NCI-H187 treated with DMSO at 0.1 percent for 48 hours (cell line): ENCODE data around the gene CUTA.
"Not testable (repeated sequence)": the region's sequence is repeated elsewhere in the genome, so short reads cannot be mapped to it uniquely, and the experiment has no call there.

Experiments used
- DNase-seq: peaks from one replicate; lab custom pipeline; 2025; lab: John Stamatoyannopoulos, UW

Gene CUTA

DNA sequence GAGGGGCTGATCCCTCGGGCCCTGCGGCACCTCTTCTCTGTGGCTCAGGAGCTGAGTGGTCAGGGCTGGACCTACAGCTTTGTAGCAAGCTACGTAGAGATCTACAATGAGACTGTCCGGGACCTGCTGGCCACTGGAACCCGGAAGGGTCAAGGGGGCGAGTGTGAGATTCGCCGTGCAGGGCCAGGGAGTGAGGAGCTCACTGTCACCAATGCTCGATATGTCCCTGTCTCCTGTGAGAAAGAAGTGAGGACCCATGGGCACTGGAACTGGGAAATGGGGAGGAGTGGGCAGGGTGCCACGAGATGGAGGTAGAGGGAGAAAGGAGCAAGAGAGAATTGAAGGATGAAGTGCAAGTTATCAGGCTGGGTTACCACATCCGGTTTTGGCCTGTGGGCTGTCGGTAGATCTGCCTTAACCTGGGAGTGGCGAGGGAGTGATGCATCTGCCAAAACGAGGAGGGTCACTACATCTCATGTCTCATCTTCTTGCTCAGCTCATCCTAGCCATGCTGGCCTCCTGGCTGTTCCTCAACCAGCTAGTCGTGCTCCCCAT lies 12.4 kb downstream of the CUTA start:
- no peak for DNase-seq

DNA sequence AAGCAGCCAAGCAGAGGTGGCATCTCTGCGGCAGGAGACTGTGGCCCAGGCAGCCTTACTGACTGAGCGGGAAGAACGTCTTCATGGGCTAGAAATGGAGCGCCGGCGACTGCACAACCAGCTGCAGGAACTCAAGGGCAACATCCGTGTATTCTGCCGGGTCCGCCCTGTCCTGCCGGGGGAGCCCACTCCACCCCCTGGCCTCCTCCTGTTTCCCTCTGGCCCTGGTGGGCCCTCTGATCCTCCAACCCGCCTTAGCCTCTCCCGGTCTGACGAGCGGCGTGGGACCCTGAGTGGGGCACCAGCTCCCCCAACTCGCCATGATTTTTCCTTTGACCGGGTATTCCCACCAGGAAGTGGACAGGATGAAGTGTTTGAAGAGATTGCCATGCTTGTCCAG lies 13.0 kb downstream of the CUTA start:
- no peak for DNase-seq

DNA sequence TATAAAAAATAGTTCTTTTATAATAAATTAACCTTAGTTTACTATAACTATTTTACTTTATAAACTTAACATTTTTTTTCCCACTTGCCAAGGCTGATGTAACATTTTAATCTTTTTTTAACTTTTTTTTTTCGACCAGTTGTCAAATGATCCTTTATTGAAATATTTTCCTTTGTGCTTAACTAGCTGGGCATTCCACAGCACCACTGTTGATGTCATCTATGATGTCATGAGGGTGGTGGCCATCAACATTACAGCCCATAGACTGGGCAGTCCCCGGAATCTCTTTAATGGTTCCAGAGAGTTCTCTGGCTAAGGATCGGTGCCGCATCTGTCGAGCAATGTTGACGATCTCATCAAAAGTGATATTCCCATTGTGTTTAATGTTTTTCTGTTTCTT lies 18.0 kb downstream of the CUTA start:
- not testable (repeated sequence) for DNase-seq

DNA sequence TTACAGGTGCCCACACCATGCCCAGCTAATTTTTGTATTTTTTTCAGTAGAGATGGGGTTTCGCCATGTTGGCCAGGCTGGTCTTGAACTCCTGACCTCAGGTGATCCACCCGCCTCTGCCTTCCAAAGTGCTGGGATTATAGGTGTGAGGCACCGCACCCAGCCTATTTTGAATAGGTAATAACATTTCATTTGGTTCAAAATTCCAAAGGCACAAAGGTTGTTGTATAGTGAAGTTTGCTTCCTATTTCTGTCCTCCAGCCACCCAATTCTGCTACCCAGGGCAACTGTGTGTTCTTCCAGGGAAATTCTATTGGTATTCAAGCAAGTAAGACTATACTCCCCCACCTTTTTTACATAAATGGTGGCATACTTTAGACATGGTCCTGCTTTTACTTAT lies 19.3 kb downstream of the CUTA start:
- not testable (repeated sequence) for DNase-seq

DNA sequence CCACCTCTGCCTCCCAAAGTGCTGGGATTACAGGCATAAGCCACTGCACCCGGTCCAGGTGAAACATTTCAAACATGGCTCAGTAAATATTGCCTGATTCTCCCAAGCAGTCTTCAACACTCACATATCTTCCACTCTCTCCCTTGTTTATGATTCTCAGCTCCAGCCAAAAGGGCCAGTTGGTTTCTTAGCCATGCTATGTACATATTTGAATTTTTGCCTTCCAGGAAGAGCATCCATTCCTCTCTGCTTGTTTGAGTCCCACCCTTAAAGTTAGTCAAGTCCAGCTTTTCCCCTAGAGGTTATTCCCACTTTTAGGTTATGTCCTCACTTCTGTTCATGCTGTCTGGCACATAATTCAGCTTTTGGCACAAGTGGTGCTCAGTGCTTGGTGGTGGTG lies 20.4 kb downstream of the CUTA start:
- no peak for DNase-seq

DNA sequence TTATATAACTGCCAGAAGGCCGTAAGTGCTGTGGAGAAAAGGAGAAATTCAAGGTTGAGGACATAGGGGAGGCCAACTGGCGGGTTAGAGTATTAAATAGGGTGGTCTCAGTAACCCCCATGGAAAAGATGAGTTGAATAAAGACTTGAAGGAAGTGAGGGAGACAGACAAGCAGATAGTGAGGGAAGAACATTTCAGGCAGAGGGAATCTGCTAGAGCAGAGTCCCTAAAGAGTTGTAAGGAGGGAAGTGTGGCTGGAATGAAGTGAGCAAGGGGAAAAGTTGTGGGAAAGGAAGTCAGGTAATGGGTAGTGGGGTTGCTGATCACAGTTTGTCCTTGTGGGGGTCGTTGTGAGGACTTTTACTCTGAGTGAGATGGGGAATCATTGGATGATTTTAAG lies 24.9 kb downstream of the CUTA start:
- DNase-seq = no peak

DNA sequence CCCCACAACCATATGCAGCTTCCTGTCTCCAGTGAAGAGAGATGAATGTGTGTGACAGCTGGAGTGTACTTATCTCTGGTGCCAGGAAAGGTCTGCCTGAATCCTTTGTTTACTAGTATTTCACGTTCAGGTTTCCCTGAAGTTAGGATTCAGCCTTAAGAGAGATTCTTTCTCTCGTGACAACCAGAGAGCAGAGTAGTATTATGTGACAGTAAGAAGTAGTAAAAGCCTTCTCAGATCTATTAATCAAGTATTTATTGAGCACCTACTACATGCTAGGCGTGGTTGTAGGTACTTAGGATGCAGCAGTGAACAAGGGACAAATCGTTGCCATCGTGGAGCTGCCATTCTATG lies 25.3 kb downstream of the CUTA start:
- DNase-seq = no peak

DNA sequence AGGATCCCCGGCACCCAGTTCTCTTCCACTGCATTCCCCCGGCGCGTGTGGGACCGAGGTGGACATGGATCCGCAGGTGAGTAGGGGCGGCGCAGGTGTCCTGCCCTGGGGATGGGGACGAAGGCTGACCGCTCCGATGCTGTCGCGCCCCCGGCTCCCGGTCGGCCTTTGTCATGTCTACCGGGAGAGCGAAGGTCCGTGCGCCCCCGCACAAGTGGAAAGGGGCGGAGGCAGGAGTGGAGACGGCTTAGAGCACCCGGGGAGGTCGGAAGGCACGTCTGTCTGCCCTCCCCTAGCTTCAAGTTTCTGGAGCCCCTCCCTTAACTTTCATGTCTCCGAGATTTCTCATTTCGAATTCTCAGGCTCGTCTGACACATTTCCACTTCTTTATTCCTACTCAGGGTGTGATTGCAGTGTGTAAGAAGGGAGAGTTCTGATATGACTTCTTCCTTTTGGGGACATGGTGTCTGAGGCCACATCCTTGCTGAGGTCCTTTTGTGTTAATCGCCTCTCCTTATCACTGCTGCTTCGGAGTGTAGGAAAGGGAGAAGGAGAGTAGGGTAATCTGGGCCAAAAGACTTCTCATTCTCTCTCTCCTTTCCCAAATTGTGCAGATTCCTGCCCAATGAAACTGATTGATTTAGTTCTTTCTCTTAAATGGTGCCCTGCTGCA lies 25.8 kb downstream of the CUTA start:
- no peak for DNase-seq

DNA sequence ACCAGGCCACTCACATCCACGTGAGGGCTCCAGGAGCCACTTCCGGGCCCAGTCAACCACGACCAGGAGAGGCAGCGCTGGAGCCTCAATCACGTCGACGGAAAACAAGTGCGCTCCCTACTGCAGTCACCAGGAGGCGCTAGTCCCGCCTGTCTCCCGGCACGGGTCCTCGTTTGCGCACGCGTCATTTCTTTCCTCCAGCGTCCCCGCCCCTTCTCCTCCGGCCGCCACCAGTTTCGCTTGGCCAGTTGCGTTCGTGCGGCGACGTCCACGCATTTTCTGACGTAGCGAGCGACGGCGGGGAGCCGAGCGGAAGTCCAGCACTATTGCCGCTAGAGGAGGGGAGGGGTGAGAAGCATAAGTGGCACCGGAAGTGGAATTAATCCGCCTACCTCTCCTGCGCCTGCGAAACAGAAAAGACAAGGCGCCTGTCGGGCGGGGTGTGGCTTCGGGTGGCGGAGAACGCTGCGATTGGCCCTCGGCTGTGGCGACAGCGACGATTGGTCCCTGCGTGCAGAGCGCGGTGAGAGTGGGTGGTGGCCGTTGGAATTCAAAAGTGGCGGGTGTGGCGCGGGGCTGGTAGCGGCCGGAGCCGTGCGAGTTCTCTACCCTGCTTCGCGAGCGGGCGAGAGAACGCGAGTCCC lies 26.5 kb downstream of the CUTA start, which contains the start of gene KIFC1:
Gene KIFC1, plus strand, starts transcription at position 546 of the 644 bp plus-strand sequence. CDS start 163 bp downstream, outside the sequence.
- DNase-seq = peak; percentile 97

DNA sequence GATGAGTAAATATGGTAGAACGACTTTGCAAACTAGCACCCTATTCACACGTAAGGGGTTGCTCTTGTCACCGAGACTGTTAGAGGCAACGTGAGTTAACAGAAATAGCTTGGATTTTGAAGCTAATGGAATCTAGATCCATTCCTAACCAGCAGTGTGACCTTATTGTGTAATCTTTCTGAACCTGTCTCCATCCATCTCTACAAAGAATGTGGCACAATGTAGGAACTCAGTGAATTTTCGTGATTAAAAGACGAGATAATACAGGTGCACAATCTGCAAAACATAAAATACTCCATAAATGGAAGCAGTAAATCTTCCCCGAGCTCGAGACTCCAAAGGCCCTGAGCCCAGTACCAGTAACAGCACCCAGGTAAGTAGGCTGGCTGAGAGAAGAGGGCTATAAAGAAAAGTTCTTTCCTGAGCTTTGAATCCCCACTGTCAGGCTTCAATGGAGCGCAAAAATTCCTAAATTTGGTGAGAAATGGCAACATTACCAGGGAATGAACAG lies 27.1 kb downstream of the CUTA start:
- DNase-seq = no peak

DNA sequence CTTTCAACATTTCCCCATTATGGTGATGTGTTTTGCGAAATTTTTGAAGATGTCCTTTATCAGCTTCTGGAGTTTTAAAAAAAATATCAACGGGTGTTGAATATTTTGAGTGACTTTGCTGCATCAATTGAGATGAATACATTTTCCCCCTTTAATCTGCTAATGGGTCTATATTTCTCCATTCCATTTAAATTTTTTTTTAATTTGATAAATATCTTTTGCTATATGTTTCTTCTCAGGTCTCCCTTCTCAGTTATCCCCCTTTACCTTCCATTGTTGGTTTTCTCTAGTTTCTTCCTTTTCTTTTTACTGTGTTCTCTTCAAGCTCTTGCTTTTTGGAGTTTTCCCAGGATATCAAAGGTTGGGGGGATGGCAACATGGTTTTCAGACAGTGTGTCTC lies 27.7 kb downstream of the CUTA start:
- DNase-seq = no peak

DNA sequence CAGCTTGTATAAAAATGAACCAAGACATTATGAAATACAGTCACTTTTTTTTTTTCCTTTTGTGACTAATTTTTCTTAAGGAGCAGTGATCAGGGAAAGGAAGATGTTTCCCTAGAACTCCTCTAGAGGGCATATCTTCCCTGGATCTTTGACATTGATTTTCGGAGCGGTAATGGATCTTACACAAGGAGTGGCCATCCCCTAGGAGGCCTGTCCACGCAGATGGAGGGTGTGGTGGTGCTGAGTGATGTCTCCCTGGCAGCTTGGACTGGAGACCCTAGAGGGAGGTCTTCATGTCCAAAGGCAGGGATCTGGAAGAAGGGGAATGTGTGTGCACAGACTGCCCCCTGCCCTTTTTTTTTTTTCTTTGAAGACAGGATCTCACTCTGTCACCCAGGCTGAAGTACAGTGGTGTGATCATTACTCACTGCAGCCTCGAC lies 33.3 kb downstream of the CUTA start:
- DNase-seq = no peak

DNA sequence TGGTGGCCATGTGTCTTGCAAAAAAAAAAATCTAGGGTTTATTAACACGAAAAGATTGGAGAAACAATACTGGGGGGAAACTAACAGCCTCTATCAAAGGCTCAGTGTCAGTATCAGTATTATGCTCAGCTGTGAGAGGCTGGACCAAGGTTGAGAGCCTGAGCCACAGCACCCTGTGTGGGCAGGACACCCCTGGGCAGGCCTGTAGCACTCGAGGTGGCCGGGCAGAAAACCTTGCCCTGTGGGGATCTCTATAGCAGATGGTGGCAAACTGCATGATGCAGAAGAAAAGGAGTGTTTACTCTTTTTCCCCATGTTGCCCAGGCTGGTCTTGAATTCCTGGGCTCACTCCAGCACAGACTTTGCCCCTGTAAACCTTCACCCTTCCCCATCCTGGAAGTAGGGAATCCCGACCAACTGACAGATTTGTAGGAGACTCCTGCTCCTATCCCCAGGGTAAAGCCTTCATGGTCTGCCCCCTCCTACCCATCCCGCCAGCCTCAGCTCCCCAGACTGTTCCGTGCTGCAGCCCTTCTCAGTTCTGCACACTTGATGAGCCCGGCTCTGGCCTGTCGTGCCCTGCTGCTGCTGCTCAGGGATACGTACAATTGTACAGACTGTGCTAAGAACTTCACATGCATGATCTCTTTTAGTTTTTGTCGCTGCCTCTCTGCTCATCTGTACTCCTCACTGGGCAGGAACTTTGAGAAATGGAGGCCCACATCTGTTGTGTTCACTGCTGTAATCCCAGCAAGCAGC lies 34.3 kb downstream of the CUTA start:
- no peak for DNase-seq

DNA sequence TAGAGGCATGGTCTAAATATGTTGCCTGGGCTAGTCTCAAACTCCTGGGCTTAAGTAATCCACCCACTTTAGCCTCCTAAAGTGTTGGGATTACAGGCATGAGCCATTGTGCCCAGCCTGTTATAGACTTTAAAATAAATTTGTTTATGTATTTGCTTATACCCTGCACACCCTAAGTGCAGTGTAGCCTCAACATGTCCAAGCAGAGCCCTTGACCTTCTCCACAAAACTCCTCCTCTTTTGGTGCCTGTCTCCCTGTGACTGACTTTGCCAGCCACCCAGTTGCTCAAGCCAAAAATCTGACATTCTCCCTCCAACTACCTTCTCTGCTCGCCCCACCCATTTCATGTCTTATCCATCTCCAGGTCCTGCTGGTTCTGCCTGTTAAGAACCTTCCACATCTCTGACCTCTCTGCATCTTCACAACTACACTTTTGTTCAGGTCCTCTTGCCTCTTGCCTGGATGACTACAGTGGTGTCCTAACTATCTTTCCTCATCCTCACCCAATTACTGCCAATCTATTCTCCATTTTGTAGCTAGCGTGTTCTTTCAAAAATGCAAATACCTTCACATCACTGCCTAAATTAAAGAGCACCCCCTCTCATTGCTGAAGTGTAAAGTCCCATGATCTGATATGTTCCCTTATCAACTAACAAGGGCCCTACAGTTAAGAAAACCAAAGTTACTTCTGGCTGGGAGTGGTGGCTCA lies 37.5 kb downstream of the CUTA start:
- no peak for DNase-seq

DNA sequence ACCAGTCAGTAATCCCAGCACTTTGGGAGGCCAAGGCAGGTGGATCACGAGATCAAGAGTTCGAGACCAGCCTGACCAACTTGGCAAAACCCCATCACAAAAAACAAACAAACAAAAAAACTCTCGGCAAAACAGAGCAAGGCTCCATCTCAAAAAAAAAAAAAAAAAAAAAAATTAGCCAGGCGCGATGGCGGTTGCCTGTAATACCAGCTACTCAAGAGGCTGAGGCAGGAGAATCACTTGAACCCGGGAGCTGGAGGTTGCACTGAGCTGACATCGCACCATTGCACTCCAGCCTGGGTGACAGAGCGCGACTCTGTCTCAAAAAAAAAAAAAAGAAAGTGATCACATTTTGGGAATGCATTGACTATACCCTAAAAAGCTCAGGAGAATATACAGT lies 38.7 kb downstream of the CUTA start:
- not testable (repeated sequence) for DNase-seq

DNA sequence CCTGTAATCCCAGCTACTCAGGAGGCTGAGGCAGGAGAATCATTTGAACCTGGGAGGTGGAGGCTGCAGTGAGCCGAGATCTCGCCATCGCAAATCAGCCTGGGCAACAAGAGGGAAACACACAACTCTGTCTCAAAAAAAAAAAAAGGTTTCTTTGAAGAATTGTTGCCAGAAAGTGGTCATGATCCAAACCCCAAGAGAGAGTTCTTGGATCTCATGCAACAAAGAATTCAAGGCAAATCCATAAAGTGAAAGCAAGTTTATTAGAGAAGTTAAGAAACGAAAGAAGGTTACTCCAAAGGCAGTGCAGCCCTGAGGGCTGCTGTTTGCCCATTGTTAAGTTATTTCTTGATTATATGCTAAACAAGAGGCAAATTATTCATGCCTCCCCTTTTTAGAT lies 40.7 kb downstream of the CUTA start:
- no peak for DNase-seq

DNA sequence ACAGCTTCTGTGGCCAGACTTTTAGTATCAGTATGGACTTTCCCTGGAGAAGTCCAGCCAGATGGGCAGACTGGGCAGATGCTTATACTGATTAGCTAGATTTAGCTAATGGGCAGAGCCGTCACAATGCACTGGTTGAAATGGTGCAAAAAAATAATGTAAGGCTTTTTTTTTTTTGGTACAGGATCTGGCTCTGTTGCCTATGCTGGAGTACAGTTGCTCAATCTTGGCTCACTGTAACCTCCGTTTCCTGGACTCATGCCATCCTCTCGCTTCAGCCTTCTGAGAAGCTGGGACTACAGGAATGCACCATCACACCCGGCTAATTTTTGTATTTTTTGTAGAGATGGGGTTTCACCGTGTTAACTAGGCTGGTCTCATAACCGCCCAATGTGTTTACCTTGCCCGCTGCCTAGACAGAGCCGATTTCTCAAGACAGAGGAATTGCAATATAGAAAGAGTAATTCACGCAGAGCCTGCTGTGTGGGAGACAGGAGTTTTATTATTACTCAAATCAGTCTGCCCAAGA lies 42.7 kb downstream of the CUTA start:
- DNase-seq = no peak

DNA sequence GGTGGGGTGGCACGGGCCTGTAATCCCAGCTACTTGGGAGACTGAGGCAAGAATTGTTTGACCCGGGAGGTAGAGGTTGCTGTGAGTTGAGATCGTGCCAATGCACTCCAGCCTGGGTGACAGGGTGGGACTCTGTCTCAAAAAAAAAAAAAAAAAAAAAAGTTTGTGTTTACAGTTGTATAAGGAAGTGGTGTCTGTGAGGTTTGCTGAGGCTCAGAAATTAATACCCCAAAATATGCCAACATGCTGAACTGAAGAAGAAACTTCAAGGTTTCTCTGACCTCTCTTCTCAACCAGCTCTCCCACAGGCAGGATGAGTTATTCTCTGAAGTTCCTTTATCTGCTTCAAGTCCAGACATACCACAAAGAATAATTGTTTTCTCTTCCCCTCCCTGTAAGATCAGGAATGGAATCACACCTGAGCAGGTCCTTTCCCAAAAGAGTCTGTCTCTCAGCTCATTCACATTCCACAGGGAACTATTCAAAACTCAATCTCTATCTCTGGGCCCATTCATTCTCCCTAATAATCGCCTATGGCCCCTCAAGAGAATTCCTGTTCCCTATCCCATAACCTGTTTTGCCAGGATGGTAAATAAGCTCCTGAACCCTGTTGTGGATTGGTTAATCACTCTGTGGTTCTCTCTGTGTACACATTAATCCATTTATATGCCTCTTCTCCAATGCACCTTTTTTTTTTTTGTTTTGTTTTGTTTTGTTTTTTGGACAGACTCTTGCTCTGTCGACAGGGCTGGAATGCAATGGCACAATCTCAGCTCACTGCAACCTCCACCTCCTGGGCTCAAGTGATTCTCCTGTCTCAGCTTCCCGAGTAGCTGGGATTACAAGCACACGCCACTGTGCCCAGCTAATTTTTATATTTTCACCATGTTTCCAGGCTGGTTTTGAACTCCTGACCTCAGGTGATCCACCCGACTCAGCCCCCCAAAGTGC lies 43.7 kb downstream of the CUTA start:
- DNase-seq = no peak

DNA sequence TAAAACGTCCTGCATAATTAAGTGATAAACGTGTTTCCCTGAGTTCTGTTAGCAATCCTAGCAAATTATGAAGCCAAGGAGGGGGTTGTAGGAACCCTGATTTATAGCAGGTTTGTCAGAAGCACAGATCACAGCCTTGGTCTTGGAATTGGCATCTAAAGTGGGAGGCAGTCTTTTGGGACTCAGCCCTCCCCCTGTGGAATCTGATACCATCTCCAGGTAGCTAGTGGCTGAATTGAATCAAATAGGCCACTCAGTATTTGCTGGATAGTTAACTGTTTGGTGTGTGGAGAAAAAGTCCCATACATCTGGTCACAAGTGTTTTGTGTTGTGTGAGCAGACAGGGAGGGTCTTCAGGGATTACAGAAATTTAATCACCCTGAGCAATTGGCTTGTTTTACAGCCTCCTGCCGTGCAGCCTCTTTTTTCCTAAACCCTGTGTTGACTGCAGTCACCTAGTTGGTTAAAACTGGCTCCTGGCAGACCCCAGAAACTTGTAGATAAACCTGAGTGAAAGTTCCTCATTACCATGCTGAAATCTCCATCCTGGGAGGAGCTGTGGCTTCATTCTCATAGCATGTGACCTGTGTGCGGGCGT lies 45.3 kb downstream of the CUTA start:
- DNase-seq = no peak

DNA sequence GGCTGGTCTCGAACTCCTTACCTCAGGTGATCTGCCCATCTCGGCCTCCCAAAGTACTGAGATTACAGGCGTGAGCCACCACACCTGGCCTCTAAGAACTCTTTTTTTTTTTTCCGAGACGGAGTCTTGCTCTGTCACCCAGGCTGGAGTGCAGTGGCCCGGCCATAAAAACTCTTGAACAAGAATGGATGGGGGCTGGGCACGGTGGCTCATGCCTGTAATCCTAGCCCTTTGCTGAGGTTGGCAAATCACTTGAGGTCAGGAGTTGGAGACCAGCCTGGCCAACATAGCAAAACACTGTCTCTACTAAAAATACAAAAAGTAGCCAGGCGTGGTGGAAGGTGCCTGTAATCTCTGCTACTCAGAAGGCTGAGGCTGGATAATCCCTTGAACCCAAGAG lies 46.0 kb downstream of the CUTA start:
- DNase-seq = not testable (repeated sequence)
